HEK293T (cell line): ENCODE measurements around the gene PLAAT3.

Experiments
- ARNT ChIP-seq: fragments of 450-650 bp; IDR thresholded peaks from 2 replicates; pipeline ENCODE4 v1.6.1; 2017; ENCODE audit warnings: mild to moderate bottlenecking
- BHLHE40 ChIP-seq: fragments of 450-650 bp; IDR thresholded peaks from 2 replicates; pipeline ENCODE4 v1.6.1; 2016; ENCODE audit warnings: mild to moderate bottlenecking, moderate library complexity, borderline replicate concordance
- CTBP1 ChIP-seq: fragments of 450-650 bp; IDR thresholded peaks from 2 replicates; pipeline ENCODE4 v1.6.1; 2016; ENCODE audit warnings: borderline replicate concordance
- ELF4 ChIP-seq: fragments of 450-650 bp; IDR thresholded peaks from 2 replicates; pipeline ENCODE4 v1.6.1; 2017; ENCODE audit warnings: antibody characterized with exemption
- FOXM1 ChIP-seq: fragments of 450-650 bp; IDR thresholded peaks from 2 replicates; pipeline ENCODE4 v1.6.1; 2017; ENCODE audit warnings: mild to moderate bottlenecking, borderline replicate concordance
- L3MBTL2 ChIP-seq: fragments of 450-650 bp; conservative IDR thresholded peaks from 2 replicates; pipeline ENCODE4 v1.6.1; 2016; ENCODE audit warnings: mild to moderate bottlenecking
- NFRKB ChIP-seq: fragments of 450-650 bp; IDR thresholded peaks from 2 replicates; pipeline ENCODE4 v1.6.1; 2016; ENCODE audit warnings: mild to moderate bottlenecking, moderate library complexity
- PKNOX1 ChIP-seq: fragments of 450-650 bp; IDR thresholded peaks from 2 replicates; pipeline ENCODE4 v1.6.1; 2016
- SP1 ChIP-seq: fragments of 450-650 bp; IDR thresholded peaks from 2 replicates; pipeline ENCODE4 v1.6.1; 2017
- SUZ12 ChIP-seq: fragments of 450-650 bp; IDR thresholded peaks from 2 replicates; pipeline ENCODE4 v1.6.1; 2016; ENCODE audit warnings: mild to moderate bottlenecking

- TF ChIP-seq L3MBTL2 (no peak), ELF4 (no peak), SP1 (no peak), NFRKB (no peak), FOXM1 (no peak), CTBP1 (no peak), SUZ12 (no peak), ARNT (no peak), PKNOX1 (no peak), BHLHE40 (no peak)
These were observed 46.7 kb upstream of the PLAAT3 start for GRCh38 chr11:63660972-63661371.
